ENCODE data around the gene CRELD1. TPM values are rescaled to one million over a fixed set of nuclear protein-coding genes. Genes with fewer than 3 reads are reported as not detected.

CRELD1 gene
- total and polyA plus RNA-seq, 9 of the 15 experiments (the other 6 are each of a cell fraction or from before 2014, with no cell fraction given) = 3.3 to 25.8 (median 16.5) TPM

GRCh38 chr3:9933561-9934234, at the start of gene CRELD1 (continued):
- TF ChIP-seq SMAD2 (IDR thresholded peaks at IDR 0.05; ENCODE audit: low read depth, low read length) (no peak), ELF4 (CRISPR knock-in tag; IDR thresholded peaks at IDR 0.05) (0 out of 2 replicates have a peak, but pooled peaks have one; percentile 43), ZNF282 (CRISPR knock-in tag; IDR thresholded peaks at IDR 0.05) (peak; percentile 86; the same call in 1 of the 2 replicates), DMBX1 (CRISPR knock-in tag; IDR thresholded peaks at IDR 0.05; ENCODE audit: borderline replicate concordance) (no peak), C11orf30 (IDR thresholded peaks at IDR 0.05; ENCODE audit: low read depth) (no peak), LCOR (CRISPR knock-in tag; IDR thresholded peaks at IDR 0.05) (peak; percentile 88), MEF2D (tag; conservative IDR thresholded peaks at IDR 0.05; ENCODE audit: low read depth) (no peak), ZNF253 (CRISPR knock-in tag; conservative IDR thresholded peaks at IDR 0.05) (no peak), HBP1 (CRISPR knock-in tag; IDR thresholded peaks at IDR 0.05) (no peak), SFPQ (IDR thresholded peaks at IDR 0.05; ENCODE audit: low read depth, low read length) (no peak), HNRNPK (IDR thresholded peaks at IDR 0.05; ENCODE audit: low read depth, low read length, poor library complexity, severe bottlenecking) (no peak), POLR2H (tag; IDR thresholded peaks at IDR 0.05; ENCODE audit: low read depth) (peak; percentile 84), ZNF764 (CRISPR knock-in tag; IDR thresholded peaks at IDR 0.05; ENCODE audit: low read depth) (no peak), ZBTB8A (IDR thresholded peaks at IDR 0.05; ENCODE audit: partially characterized antibody) (no peak), HCFC1 (IDR thresholded peaks at IDR 0.05; ENCODE audit: low read depth, low read length) (peak; percentile 34), ZNF384 (IDR thresholded peaks at IDR 0.05; ENCODE audit: low read depth, low read length) (no peak), ZNF324 (CRISPR knock-in tag; IDR thresholded peaks at IDR 0.05) (no peak)
- TF ChIP-seq, protein P1, sequence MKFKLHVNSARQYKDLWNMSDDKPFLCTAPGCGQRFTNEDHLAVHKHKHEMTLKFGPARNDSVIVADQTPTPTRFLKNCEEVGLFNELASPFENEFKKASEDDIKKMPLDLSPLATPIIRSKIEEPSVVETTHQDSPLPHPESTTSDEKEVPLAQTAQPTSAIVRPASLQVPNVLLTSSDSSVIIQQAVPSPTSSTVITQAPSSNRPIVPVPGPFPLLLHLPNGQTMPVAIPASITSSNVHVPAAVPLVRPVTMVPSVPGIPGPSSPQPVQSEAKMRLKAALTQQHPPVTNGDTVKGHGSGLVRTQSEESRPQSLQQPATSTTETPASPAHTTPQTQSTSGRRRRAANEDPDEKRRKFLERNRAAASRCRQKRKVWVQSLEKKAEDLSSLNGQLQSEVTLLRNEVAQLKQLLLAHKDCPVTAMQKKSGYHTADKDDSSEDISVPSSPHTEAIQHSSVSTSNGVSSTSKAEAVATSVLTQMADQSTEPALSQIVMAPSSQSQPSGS (CRISPR knock-in tag; IDR thresholded peaks at IDR 0.05) = peak; percentile 94
- TF ChIP-seq, protein P2, sequence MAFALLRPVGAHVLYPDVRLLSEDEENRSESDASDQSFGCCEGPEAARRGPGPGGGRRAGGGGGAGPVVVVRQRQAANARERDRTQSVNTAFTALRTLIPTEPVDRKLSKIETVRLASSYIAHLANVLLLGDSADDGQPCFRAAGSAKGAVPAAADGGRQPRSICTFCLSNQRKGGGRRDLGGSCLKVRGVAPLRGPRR (CRISPR knock-in tag; IDR thresholded peaks at IDR 0.05) = no peak
- TF ChIP-seq, protein P3, sequence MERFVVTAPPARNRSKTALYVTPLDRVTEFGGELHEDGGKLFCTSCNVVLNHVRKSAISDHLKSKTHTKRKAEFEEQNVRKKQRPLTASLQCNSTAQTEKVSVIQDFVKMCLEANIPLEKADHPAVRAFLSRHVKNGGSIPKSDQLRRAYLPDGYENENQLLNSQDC (CRISPR knock-in tag; IDR thresholded peaks at IDR 0.05) = no peak
- TF ChIP-seq, protein P4, sequence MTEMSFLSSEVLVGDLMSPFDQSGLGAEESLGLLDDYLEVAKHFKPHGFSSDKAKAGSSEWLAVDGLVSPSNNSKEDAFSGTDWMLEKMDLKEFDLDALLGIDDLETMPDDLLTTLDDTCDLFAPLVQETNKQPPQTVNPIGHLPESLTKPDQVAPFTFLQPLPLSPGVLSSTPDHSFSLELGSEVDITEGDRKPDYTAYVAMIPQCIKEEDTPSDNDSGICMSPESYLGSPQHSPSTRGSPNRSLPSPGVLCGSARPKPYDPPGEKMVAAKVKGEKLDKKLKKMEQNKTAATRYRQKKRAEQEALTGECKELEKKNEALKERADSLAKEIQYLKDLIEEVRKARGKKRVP (CRISPR knock-in tag; IDR thresholded peaks at IDR 0.05) = 0 out of 2 replicates have a peak, but pooled peaks have one; percentile 51
